Measurements from ENCODE around the gene PPM1F.
"Not testable (repeated sequence)": the region's sequence is repeated elsewhere in the genome, so short reads cannot be mapped to it uniquely, and the experiment has no call there.

Gene PPM1F

GRCh38 chr22:21918466-21919185, 34.0 kb downstream of the PPM1F start:
- DNase-seq = no peak

DNA sequence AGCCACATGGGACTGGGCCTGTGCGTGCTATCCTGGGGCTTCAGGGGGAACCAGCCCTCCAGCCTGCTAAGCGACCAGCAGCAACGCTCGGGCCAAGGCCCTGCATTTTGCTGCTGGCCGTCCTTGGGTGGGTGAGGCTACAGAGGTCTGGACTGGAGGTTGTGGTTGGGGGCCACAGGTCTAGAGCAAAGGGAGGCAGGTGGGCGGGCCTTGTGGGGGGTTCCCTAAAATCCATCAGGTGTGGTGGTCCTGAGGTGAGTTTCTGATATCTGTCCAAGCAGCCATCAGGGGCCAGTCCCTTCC, 34.7 kb downstream of the PPM1F start:
- no peak for DNase-seq

DNA sequence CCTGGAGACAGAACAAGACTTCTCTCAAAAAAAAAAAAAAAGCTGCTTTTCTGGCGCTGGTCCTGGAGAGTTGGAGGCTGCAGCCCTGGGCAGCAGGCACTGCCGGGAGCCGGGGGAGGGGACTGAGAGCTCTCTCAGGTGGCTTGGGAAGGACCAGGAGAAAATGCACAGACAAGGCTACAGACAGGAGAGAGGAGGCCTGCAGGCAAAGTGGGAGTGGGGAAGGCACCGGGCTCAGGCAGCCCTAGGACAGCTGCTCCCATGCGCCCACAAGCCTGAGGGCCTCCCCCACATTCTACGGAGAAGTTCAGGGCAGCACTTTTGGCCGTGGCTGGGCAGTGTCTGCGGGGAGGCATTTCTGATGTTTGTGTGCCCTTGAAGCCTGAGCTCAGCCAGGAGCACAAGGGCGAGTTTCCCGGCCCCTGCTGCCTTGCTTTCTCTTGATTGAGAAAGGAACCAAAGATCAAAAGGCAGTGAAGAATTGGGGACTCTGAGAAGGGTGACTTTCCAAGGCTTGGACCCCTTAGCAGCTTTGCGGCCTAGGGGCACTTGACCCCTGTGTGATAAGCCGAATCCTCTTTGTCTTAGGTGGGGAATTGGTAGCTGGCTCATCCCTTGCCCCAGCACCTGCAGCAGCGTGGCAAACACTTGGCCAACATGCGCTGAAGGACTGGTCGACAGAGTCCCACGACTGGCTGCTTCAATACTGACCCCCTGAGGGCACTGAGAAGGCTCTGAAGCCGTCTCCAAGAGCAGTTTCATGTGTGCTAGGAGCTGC, 35.3 kb downstream of the PPM1F start:
- no peak for DNase-seq

- DNase-seq = no peak
Measured at GRCh38 chr22:21916309-21916918, 36.2 kb downstream of the PPM1F start.

GRCh38 chr22:21915624-21916308, 36.9 kb downstream of the PPM1F start:
- DNase-seq = no peak

GRCh38 chr22:21914033-21914642, 38.5 kb downstream of the PPM1F start:
- DNase-seq = not testable (repeated sequence)

- not testable (repeated sequence) for DNase-seq
Measured at GRCh38 chr22:21910367-21910766, 42.3 kb downstream of the PPM1F start.

DNA sequence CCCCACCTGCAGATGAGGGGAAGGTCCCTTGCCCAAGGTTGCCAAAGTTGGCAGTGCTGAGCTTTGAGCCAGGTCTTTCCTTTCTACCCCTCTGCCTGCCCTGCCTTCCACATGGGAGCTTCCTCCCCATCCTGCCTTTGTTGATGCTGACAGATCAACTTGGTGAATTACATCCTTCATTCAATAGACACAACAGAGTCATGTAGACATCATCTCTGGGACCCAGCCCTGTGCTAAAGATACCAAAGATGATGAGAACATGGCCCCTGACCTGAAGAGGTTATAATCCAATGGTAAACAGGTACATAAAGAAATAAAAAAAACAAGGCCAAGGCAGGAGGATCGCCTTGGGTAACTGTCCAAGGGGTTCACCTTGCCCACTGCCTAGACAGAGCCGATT, 42.8 kb downstream of the PPM1F start:
- no peak for DNase-seq

GRCh38 chr22:21907638-21908522, 44.8 kb downstream of the PPM1F start:
- no peak for DNase-seq

DNA sequence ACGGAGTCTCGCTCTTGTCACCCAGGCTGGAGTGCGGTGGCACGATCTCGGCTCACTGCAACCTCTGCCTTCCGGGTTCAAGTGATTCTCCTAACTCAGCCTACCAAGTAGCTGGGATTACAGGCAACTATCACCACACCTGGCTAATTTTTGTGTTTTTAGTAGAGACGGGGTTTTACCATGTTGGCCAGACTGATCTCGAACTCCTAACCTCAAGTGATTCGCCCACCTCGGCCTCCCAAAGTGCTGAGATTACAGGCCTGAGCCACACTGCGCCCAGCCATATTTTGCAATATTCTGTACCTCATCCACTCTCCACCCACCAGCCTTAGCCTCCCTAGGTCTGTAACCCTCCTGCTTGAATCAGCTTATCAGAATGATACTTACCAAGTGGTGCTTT, 47.4 kb downstream of the PPM1F start:
- DNase-seq = not testable (repeated sequence)

DNA sequence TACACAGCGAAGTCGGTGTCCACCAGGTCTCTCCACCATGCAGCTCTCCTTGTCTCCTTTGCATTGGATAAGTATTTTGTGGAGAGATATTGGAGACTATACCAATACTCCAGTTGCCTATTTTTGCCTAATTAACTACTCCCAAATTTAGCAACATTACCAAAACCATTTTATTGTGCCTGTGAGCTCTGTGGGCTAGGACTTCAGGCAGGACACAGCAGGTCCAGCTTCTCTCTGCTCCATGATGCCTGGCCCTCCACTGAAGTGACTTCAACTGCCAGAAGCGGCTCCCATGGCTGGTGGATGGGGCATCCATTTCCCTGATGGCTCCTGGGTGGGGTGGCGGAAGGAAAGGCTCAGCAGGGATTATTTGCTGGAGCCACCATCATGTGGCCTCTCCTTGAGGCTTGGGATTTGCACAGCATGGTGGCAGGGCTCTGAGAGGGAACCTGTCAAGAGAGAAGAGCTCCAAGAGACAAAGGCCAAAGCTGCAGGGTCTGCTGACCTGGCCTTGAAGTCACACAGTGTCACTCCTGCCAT, 48.3 kb downstream of the PPM1F start:
- no peak for DNase-seq

DNA sequence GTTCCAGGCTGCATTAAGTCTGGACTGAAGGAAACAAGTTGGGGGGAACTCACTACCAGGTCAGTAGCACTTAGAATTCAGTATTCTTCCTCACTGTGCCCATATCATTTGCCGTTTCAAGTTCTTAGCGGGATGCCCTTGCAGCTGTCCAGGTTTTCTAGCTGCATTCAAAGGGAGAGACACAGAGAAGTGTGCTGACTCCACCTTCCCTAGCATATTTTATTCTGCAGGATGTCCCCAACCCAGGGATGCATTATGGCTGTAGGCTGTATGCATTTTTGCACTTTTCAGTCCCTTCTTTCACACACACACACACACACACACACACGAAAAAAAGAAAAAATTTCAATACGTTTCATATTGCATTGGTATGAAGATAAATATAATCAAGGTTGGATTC, 49.4 kb downstream of the PPM1F start:
- DNase-seq = no peak

GRCh38 chr22:21902296-21903087, 50.2 kb downstream of the PPM1F start:
- DNase-seq = no peak

GRCh38 chr22:21898354-21898896, 54.2 kb downstream of the PPM1F start:
- no peak for DNase-seq

GRCh38 chr22:21896951-21897513, 55.6 kb downstream of the PPM1F start:
- DNase-seq = no peak

DNA sequence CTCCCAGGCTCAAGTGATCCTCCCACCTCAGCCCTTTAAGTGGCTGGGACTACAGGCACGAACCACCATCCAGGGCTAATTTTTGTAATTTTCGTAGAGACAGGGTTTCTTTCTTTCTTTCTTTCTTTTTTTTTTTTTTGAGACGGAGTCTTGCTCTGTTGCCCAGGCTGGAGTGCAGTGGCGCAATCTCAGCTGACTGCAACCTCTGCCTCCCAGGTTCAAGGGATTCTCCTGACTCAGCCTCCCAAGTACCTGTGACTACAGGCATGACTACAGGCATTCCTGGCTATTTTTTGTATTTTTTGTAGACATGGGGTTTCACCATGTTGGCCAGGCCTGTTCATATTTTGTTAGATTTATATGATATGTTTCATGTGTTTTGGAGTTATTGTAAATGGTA, 56.4 kb downstream of the PPM1F start:
- DNase-seq = not testable (repeated sequence)

DNA sequence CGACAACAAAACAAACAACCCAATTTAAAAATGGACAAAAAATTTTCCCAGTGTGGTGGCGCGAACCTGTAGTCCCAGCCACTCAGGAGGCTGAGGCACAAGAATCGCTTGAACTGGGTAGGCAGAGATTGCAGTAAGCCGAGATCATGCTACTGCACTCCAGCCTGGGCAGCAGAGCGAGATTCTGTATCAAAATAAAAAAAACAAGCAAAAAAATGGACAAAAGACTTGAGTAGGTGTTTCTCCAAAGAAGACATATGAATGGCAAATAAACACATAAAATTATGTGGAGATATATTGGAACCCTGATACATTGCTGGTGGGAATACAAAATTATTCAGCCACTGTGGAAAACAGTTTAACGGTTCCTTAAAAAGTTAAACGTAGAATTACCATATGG, 57.8 kb downstream of the PPM1F start:
- DNase-seq = no peak

DNA sequence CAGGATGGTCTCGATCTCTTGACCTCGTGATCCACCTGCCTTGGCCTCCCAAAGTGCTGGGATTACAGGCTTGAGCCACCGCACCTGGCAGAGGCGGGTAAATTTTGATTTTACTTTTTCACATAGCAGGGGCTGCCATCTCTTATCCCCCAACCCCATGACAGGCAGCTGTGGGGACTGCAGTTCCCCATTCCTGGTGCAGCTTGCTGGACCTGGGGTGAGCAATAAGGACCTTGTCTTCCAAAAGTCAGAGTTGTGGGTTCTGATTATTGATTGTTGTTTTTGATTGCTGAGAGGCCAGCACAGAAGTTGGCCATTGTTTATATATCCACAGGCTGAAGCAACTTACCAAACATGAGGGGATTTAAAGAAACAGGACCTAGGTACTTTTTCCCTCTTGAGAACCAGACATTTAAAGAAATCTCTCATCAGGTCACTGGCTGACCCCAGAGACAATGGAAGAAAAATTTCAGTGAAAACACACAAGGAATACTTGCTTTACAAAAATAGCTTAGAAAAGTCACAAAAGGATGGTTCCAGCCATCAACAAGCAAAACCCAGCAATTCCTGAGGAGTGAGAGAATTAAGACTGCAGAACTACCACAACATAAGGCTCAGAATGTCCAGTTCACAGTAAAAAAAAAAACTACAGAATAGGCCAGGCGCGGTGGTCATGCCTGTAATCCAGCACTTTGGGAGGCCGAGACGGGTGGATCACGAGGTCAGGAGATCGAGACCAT, 63.2 kb downstream of the PPM1F start:
- DNase-seq = no peak

DNA sequence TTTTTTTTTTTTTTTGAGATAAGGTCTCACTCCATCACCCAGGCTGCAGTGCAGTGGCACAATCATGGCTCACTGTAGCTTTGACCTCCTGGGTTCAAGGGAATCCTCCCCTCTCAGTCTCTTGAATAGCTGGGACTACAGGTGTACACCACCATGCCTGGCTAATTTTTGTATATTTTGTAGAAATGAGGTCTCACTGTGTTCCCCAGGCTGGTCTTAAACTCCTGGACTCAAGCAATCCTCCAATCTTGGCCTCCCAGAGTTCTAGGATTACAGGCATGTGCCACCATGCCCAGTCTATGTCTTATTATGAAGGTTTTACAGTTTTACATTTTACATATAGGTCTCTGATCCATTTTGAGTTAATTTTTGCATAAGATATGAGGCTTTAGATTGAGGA, 64.8 kb downstream of the PPM1F start:
- DNase-seq = no peak

DNA sequence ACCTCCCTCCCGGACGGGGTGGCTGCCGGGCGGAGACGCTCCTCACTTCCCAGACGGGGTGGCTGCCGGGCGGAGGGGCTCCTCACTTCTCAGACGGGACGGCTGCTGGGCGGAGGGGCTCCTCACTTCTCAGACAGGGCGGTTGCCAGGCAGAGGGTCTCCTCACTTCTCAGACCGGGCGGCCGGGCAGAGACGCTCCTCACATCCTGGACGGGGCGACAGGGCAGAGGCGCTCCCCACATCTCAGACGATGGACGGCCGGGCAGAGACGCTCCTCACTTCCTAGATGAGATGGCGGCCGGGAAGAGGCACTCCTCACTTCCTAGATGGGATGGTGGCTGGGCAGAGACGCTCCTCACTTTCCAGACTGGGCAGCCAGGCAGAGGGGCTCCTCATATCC, 68.7 kb downstream of the PPM1F start:
- not testable (repeated sequence) for DNase-seq
